HG02798 (cell line): Measurements from ENCODE around the gene ITCH.
A peak's percentile ranks its signal among the peaks of the same experiment; 100 is the strongest.

Source experiments
- ATAC-seq: cut with Tn5 transposase; IDR thresholded peaks from one replicate; pipeline ENCODE4 v1.9.1; 2021; ENCODE audit warnings: mild to moderate bottlenecking; ENCODE audit not compliant: unreplicated experiment, poor library complexity

Gene ITCH

DNA sequence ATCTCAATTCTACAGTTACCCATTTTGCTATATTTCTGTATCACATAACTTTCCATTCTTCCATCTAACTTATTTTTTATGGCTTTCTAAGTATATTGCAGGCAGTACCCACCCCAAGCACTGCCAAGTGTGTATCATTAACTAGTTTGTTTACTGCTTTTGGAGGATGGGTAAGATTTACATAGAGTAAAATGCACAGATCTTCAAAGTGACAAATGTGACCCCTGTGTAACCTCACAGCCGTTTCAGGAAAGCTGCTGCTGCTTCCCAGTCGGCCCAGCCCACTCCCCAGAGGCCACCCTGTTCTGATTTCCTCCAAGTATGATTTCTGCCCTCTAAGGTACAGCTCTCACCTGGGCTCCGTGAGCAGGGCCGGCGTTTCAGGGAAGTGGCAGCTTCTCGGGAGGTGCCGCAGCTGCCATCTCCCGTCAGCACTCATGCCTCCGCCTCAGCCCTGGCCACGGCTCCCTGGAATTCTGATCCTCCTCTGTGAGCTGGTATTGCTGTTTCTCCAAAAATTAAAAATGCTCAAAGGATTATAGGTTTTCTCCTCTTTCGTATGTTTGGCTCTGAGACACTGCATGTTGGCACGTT lies 180.5 kb downstream of the ITCH start:
- no peak for ATAC-seq

DNA sequence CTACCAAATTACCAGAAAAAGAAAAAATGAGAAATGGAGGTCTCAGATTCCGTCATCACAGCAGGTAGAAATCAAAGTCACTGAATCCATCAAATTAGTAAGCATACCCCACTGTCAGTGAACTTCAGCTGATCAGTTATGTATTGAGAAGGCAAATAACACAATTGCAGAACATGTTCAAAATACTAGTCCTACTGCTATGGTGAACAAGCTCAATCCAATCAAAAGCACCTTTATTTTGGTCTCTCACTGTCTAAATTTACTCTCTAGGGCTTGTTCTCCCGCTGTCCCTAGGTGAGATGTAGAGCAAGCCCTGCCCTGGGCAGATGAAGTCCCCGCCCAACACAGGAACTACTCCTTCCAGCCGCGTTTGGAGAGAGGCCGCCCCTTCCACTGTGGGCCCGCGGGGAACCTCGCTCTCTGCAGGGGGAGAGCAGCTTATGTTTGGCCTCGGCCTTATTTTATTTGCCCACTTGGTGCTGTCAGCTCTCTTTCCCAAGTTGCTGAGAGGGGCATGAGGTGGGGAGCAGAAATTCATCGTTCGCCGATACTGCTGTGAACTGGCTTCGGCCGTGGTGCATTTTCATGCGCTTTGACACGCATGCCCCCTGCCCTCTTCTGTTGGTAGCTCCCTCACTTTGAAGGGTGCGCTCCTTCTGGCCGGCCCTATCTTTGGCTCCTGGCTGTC lies 181.2 kb downstream of the ITCH start:
- no peak for ATAC-seq

DNA sequence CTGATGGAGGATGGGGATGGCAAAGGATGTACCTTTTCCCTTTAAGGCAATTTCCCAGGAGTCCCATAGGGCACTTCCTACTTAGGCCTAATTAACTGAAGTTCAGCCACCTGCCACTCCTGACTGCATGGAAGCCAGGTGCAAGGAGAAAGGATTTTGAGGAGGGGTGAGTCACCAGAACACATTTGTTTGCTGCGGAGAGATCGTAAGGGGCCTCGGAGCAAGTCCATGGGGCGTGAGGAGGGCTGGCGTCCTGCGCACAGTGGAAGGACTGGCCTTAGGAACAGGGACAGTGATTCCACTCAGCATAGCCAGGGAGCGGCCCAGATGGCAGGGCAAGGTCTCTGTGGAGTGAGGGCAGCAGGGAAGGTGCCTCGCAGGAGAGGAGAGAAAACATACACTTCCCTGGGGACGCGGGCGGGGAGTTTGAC lies 183.7 kb downstream of the ITCH start:
- ATAC-seq: no peak

DNA sequence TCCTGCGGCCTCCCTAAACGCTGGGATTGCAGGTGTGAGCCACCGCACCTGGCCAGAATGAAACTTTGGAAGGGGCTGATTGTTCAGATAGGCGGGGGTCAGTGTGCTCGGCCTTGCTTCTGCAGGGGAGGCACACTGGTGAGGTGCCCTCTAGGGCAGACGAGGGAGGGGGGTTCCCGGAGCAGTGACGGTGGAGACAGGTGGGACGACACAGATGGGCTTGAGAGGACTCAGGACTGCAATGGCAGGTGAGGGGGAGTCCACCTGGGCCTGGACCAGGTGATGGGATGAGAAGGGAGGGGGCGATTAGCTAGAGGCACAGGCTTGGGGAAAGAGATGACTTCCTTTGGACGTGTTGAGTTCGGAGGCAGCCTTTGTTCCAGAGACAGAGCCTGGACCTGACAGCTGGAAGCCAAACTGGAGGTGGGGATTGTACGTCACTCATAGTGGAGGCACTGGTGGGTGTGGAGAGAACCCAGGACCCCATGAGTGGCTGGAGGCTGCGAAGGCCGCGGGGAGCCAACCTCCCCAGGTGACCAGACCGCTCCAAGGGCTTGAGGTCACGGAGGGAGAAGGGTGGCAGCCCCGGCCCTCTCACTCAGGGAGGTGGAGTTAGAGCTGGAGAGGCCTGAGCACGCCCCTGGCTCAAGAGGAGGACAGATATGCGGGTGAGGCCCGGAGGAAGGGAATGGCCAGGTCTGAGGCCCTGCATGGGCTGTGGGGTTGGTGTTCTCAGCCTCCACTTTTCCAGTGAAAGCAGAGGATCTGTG lies 185.0 kb downstream of the ITCH start:
- no peak for ATAC-seq

DNA sequence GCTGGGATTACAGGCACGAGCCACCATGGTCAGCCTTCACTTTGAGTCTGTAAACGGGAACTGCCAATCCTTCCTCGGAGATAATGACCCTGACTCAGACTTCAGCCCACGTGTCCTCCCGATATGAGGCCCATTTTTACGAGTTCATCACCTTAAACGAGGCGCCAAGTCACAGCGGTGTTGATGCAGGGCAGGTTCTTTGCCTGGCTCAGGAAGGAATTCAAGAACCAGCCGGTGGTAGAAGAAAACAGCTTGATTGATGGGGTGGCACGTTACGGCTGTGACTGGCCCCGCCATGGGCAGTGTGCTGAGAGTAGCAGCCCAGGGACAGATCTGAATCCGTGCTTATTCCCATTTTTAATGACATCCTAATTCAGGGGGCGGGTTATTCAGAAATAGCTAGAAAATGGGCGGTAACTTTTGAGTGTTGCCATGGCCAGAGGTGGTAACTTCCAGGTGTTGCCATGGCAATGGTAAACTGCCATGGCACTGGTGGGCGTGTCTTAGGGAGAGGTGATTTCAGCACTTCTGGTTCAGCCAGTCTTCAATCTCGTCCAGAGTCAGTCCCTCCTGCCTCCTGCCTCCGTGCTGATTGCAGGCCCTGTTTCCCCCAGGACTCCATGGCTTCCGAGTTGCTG lies 186.3 kb downstream of the ITCH start:
- no peak for ATAC-seq

DNA sequence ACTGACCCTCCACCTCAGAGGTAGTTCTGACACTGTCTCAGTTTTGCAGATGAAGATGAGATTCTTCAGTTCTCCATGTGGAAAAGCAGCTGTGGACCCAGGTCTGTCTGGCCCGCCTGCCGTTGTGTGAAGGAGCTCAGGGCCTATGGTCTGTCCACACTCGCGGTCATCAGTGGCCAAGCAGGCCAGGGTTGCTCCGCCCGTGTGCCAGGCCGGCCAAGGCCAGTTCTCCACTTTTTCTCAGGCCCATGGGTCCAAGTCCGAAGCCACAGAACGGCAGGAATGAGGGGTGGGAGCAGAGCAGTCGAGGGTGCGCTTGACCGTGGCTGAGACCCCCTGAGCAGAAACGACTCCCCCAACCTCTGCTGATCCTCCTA lies 186.8 kb downstream of the ITCH start:
- ATAC-seq: no peak

DNA sequence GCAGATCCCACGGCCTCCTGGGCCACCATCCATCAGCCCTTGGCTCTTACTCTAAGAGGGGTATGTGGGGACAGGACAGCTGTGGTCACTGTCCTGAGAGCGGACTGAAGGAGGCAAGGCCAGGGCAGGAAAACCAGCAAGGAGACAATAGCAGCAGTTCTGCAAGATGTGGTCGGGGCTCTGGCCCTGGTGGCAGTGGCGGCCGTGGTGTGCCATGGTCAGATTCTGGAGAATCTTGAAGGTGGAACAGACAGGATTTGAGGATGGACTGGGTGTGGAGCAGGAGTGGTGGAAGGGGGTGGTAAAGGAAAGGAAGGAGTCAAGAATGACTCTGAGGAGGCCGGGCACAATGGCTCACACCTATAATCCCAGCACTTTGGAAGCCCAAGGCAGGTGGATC lies 189.5 kb downstream of the ITCH start:
- ATAC-seq: no peak

DNA sequence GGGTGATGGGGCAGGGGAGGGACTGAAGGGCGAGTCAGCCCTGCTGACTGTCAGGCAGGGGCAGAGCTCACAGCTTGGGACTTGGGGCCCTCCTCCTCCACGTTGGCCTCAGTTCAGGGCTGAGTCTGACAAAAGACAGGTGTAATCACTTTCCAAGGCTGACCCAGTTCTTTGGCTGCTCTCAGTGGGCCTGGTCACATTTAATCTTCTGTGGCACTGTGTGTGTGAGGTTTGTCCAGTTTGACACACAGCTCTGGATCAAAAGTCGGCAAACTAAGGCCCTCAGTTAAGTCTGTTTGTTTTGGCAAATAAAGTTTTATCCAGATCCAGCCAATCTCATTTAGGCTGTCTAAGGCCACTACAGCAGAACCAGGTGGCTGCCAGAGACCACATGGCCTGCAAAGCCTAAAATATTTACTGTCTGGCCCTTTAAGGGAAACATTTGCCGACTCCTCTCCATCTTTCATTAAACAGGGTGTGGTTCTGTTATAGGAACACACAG lies 190.3 kb downstream of the ITCH start:
- no peak for ATAC-seq

DNA sequence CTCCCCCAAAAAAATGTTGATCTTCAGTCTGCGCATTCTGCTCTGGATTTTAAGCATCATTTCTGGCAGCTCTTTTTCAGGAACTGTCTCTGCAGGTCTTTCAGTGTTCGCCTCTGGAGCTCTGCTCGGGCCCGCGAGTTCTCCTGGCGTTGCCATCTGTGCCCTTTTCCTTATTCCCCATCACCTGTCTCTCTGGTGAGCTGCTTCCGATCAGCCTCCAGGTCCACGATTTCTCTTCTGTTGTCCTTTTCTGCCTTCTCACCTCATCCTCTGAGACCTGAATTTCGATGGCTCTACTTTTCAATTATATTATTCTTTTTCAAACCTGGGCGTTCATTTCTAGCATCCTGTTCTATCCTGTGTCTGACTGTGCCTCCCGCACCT lies 194.9 kb downstream of the ITCH start:
- no peak for ATAC-seq

DNA sequence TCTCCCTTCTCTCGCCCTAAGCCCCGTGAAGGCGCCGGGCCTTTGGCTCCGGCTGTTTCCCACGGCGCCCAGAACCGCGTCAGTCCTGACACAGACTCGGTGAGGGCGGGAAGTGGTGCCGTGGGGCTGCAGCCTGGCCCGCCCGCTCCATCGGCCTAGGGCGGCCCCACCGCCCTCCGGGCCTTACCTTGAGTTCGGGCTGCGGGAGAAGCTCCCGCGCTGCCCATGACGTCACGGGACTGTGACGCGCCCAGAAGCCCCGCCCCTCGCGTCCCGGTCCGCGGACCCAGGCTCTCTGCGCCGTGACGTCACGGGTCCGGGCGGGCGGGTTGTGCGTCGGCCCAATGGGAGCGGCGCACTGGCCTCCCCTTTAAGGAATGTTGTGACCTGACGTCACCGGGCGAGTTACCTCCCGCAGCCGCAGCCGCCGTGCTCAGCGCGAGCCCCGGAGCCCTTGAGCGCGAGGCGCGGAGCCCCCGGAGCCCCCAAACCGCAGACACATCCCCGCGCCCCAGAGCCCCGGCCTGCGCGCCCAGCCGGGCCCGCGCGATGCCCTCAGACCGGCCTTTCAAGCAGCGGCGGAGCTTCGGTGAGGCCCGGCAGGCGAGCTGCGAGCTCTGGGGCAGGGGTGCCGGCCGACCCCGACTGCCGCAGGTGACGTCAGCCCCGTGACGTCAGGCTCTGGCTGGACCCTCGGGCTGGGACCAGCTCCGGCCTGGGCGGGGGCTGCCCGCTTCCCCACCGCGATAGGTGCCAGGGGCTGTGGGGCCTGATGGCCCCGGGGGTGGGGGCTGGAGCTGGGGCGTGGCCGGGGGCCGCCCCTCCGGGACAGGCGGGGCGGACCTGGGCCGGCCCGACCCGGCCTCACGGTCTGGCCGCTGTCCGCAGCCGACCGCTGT lies 195.5 kb downstream of the ITCH start, which contains the start of gene MAP1LC3A:
MAP1LC3A (plus strand) TSS at position 399 of the 899 bp plus-strand sequence; CDS start at position 550, 151 bp downstream.
- peak; percentile 72 for ATAC-seq

DNA sequence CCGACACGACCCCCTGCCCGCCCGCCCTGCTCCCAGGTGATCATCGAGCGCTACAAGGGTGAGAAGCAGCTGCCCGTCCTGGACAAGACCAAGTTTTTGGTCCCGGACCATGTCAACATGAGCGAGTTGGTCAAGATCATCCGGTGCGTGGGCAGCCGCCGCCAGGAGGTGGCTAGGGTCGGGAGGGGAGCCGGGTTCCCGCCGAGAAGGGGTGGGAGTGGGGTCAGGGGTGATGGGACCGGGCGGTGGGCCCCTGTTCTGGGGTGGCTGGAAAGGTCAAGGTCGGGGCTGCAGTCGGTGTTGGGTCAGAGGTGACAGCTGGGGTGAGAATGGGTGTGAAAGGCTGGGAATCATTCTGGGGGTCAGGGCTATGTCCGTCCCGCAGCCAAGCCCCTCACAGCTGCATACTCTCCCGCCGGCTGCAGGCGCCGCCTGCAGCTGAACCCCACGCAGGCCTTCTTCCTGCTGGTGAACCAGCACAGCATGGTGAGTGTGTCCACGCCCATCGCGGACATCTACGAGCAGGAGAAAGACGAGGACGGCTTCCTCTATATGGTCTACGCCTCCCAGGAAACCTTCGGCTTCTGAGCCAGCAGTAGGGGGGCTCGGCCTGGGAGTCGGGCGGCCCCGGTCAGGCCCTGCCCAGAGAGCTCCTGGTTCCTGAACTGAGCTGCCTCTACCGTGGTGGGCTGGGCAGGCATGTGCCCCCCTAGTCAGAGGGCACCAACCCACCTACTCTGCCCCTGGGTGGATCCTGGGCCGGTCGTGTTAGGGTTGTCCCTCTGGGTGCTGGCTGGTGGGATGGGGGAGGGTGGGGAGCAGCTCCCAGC lies 196.5 kb downstream of the ITCH start:
- no peak for ATAC-seq

DNA sequence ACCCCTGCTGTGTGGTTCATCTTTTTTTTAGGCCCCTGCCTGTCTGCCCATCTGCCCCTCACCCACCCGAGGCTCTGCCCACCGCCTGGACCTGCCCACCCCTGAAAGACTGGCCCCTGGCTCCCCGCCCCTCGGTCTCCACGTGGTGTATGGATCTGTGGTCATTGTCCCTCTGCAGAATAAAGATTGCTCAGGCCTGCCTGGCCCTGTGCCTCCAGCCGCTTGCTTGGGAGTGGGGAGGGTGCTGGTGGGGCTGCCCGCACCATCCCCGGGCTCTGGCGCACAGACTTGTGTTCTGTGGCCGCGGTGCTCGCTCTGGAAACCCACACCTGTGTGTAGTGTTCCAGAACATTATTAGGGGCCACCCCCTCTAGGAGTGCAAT lies 197.1 kb downstream of the ITCH start:
- no peak for ATAC-seq

DNA sequence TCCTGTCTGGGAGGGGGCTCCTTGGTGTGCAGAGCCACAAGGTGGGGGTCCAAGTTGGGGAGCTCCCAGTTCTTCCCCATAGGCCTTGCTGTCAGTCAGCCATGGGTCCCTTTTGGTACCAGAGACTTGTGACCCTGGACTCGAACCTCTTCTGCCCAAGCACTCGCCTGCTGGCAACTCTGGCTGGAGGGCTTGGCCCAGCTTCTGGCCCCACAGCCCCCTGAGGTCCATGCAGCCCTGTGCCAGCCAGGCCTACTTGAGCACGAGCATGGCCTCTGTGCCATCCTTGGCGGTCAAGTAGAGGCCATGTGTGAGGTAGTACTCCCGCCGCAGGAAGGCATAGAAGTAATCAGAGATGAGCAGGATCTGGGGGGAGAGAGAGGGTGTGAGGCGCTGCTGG lies 197.5 kb downstream of the ITCH start:
- no peak for ATAC-seq
